ENCODE results near the gene RHBDF1.
"Not testable (repeated sequence)": the region's sequence is repeated elsewhere in the genome, so short reads cannot be mapped to it uniquely, and the experiment has no call there.

The RHBDF1 gene

GRCh38 chr16:60166-60565 lies 12.3 kb downstream of the RHBDF1 start:
- DNase-seq: no peak

GRCh38 chr16:59440-60059 lies 12.9 kb downstream of the RHBDF1 start:
- no peak for DNase-seq

- no peak for DNase-seq
Observed at GRCh38 chr16:58491-59439, 13.7 kb downstream of the RHBDF1 start.

GRCh38 chr16:57711-58110 lies 14.7 kb downstream of the RHBDF1 start:
- no peak for DNase-seq

- DNase-seq: no peak
Observed at GRCh38 chr16:56231-56927, 16.1 kb downstream of the RHBDF1 start.

GRCh38 chr16:55571-56136 lies 16.8 kb downstream of the RHBDF1 start:
- DNase-seq: no peak

GRCh38 chr16:54237-54581 lies 18.2 kb downstream of the RHBDF1 start:
- DNase-seq: no peak

- DNase-seq: peak; percentile 91
Observed at GRCh38 chr16:53346-54236, 18.8 kb downstream of the RHBDF1 start, which contains the start of the genes POLR3K and SNRNP25. POLR3K (minus strand) TSS chr16:53608; CDS start chr16:53586, 22 bp downstream. SNRNP25 (plus strand) TSS chr16:53828; CDS start chr16:54017, 189 bp downstream.

GRCh38 chr16:50769-51591 lies 21.5 kb downstream of the RHBDF1 start:
- no peak for DNase-seq

GRCh38 chr16:47234-47633 lies 25.2 kb downstream of the RHBDF1 start:
- no peak for DNase-seq

GRCh38 chr16:46510-46909 lies 25.9 kb downstream of the RHBDF1 start:
- DNase-seq: not testable (repeated sequence)

GRCh38 chr16:45454-45853 lies 27.0 kb downstream of the RHBDF1 start:
- no peak for DNase-seq

GRCh38 chr16:44655-45054 lies 27.8 kb downstream of the RHBDF1 start:
- DNase-seq: no peak

GRCh38 chr16:43294-43693 lies 29.1 kb downstream of the RHBDF1 start:
- no peak for DNase-seq

- DNase-seq: no peak
Observed at GRCh38 chr16:42691-43090, 29.7 kb downstream of the RHBDF1 start.

- DNase-seq: no peak
Observed at GRCh38 chr16:42069-42457, 30.4 kb downstream of the RHBDF1 start.

GRCh38 chr16:41439-42068 lies 30.9 kb downstream of the RHBDF1 start:
- DNase-seq: no peak

GRCh38 chr16:38941-39892 lies 33.2 kb downstream of the RHBDF1 start:
- DNase-seq: no peak

- not testable (repeated sequence) for DNase-seq
Observed at GRCh38 chr16:38206-38605, 34.2 kb downstream of the RHBDF1 start.

Data from right kidney (tissue), 1 donor.